Breast epithelium (tissue), 4 donors: ENCODE measurements around the gene EME2. TPM values are rescaled to one million over a fixed set of nuclear protein-coding genes. Genes with fewer than 3 reads are reported as not detected.

Experiments
- DNase-seq, 2 donors: peaks; one replicate each; pipeline ENCODE4 v3.0.0-alpha.2; 2019; ENCODE audit warnings: low spot score in 2 of 2
- H3K27ac ChIP-seq, 2 donors: fragments of 200-600 bp; sonication (generic) in 1 of 2; one replicate each; pipeline ENCODE4 v1.5.1; 2016 to 2019; ENCODE audit warnings: mild to moderate bottlenecking in 1 of 2
- H3K27me3 ChIP-seq, 2 donors: fragments of 200-600 bp; sonication (generic) in 1 of 2; one replicate each; pipeline versions ENCODE4 v1.5.1 to v1.6.0; 2017 to 2019; ENCODE audit warnings: control low read depth in 1 of 2, mild to moderate bottlenecking in 1 of 2
- H3K36me3 ChIP-seq: fragments of 200-600 bp; one replicate; pipeline ENCODE4 v1.5.1; 2019
- H3K4me1 ChIP-seq, 2 donors: fragments of 200-600 bp; sonication (generic); one replicate each; pipeline ENCODE4 v1.5.1; 2016 to 2019; ENCODE audit warnings: control low read depth in 1 of 2
- H3K4me3 ChIP-seq, 3 donors: fragments of 200-600 bp; sonication (generic); 1 replicate in 2 of 3; 2 replicates in 1 of 3; pipeline ENCODE4 v1.5.1; 2016 to 2019; ENCODE audit warnings: mild to moderate bottlenecking in 3 of 3, moderate library complexity in 2 of 3
- H3K9me3 ChIP-seq, 2 donors: fragments of 200-600 bp; sonication (generic) in 1 of 2; one replicate each; pipeline ENCODE4 v1.5.1; 2016 to 2019; ENCODE audit warnings: control low read depth in 1 of 2
- POLR2A ChIP-seq: fragments of 450-650 bp; IDR thresholded peaks from one replicate; pipeline ENCODE4 v1.6.1; 2016; ENCODE audit warnings: antibody characterized with exemption, mild to moderate bottlenecking, moderate library complexity
- POLR2AphosphoS5 ChIP-seq, 3 donors: sonication (generic); formaldehyde crosslinking; IDR thresholded peaks; one replicate each; pipeline ENCODE4 v1.6.1; 2017; ENCODE audit warnings: antibody characterized with exemption in 3 of 3
- intact Hi-C: fragments of 100-400 bp; cut with DNase I; formaldehyde crosslinking; loops from one replicate; pipeline ENCODE4 v1.15.1; 2023; ENCODE audit warnings: low total_unique reads
- total RNA-seq, 3 donors: library from RNA; depleted of rRNA; stranded (reverse); fragments of >200 nt; gene quantifications; one replicate each; pipeline ENCODE4 v1.1.0, GENCODE V29; 2016
- TF ChIP-seq, protein P1 (sequence below), 3 donors: fragments of 450-650 bp; IDR thresholded peaks; one replicate each; pipeline ENCODE4 v1.5.1; 2016 to 2017; ENCODE audit warnings: antibody characterized with exemption in 3 of 3, mild to moderate bottlenecking in 3 of 3, moderate library complexity in 3 of 3

The EME2 gene
- total RNA-seq, 3 donors from 2014 or later, result 4.6 to 17.4 (median 14.0) TPM

GRCh38 chr16:1745181-1745899 is 27.3 kb upstream of the EME2 start:
- intact Hi-C loops, result no loop called here
- H3K9me3 ChIP-seq, result no peaks in the 10 kb centered on the region
- H3K4me3 ChIP-seq, result no peak overlapping the region
- no peak overlapping the region for H3K27ac ChIP-seq
- no peaks in the 10 kb centered on the region for H3K4me1 ChIP-seq
- peak in 1 of 2 donors; percentile 49 for DNase-seq
- H3K27me3 ChIP-seq, result no peaks in the 10 kb centered on the region
- H3K36me3 ChIP-seq, result no peaks in the 10 kb centered on the region
- TF ChIP-seq POLR2A (no peak), POLR2AphosphoS5 (IDR thresholded peaks at IDR 0.05) (no peak)
- TF ChIP-seq, protein P1, sequence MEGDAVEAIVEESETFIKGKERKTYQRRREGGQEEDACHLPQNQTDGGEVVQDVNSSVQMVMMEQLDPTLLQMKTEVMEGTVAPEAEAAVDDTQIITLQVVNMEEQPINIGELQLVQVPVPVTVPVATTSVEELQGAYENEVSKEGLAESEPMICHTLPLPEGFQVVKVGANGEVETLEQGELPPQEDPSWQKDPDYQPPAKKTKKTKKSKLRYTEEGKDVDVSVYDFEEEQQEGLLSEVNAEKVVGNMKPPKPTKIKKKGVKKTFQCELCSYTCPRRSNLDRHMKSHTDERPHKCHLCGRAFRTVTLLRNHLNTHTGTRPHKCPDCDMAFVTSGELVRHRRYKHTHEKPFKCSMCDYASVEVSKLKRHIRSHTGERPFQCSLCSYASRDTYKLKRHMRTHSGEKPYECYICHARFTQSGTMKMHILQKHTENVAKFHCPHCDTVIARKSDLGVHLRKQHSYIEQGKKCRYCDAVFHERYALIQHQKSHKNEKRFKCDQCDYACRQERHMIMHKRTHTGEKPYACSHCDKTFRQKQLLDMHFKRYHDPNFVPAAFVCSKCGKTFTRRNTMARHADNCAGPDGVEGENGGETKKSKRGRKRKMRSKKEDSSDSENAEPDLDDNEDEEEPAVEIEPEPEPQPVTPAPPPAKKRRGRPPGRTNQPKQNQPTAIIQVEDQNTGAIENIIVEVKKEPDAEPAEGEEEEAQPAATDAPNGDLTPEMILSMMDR (IDR thresholded peaks at IDR 0.05), result no peak

DNA sequence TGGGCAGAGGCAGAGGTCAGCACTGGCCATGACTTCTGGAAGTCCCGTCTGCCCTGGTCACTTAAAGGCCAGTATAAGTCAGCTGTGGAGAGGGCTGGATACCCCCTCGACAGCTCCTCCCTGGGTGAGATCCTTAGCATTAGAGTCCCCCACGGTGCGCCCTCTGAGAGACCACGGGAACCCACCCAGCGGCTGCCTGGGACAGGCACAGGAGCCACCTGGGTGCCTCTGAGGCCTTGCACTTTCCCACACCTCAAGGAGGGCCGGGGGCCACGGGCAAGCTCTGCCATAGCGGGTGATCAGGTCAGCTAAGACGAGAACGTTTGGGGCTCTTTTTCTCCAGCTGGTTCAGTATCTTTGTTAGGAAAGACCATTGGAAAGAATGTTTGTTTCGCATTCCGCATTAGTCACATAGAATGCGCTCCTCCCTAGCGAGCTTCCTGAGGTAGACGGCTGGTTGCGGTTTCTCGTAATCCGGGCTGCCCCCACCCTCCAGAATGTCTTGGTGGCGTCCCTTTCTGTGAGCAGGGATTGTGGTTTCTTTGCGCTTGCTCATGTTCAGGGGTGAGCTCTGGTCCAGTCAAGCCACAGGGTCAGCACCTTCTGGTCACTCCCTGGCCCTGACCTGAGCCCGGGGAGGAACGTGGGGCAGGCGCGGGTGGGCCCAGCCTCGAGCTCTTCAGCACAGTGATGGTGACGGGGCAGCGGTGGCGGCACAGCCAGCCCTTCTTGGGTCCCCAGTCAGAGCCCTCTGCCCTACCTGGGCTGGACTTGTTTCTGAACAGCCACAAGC is 26.5 kb upstream of the EME2 start:
- intact Hi-C loops, result no loop called here
- H3K36me3 ChIP-seq, result no peaks in the 10 kb centered on the region

DNA sequence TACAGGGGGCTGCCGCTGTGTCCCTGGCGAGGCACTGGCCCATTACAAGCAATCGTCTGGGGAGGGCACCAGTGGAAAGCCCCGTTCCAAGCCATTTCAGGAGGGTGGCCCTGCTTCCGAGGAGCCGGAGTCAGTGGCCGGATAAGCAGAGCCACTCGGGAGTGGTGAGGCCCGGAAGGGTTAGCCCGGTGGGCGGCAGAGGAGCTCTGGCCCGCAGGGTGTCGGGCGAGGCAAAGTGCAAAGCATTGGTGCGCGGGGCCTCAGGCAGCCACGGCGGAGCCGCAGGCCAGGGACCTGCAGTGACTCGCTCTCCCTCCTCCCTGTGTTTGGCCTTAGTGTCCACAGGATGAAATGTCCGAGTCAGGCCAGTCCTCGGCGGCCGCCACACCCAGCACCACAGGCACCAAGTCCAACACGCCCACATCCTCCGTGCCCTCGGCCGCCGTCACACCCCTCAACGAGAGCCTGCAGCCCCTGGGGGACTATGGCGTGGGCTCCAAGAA is 25.9 kb upstream of the EME2 start:
- TF ChIP-seq POLR2A (no peak), POLR2AphosphoS5 (IDR thresholded peaks at IDR 0.05) (no peak)
- TF ChIP-seq, protein P1 (IDR thresholded peaks at IDR 0.05), result no peak
- Histone ChIP-seq H3K27ac (no peak overlapping the region), H3K4me1 (no peaks in the 10 kb centered on the region), H3K9me3 (no peaks in the 10 kb centered on the region), H3K36me3 (no peaks in the 10 kb centered on the region), H3K27me3 (no peaks in the 10 kb centered on the region), H3K4me3 (no peak overlapping the region)
- no peak for DNase-seq
- intact Hi-C loops, result no loop called here

More for the DNA sequence above, 26.5 kb upstream of the EME2 start:
- no peak for DNase-seq
- no peaks in the 10 kb centered on the region for H3K27me3 ChIP-seq
- H3K27ac ChIP-seq, result no peak overlapping the region
- no peaks in the 10 kb centered on the region for H3K9me3 ChIP-seq
- no peak overlapping the region for H3K4me3 ChIP-seq
- TF ChIP-seq POLR2A (no peak), POLR2AphosphoS5 (IDR thresholded peaks at IDR 0.05) (no peak)
- TF ChIP-seq, protein P1 (IDR thresholded peaks at IDR 0.05), result no peak
- no peaks in the 10 kb centered on the region for H3K4me1 ChIP-seq

GRCh38 chr16:1747934-1748333 is 24.7 kb upstream of the EME2 start:
- H3K36me3 ChIP-seq, result no peaks in the 10 kb centered on the region
- TF ChIP-seq POLR2A (no peak), POLR2AphosphoS5 (IDR thresholded peaks at IDR 0.05) (no peak)
- TF ChIP-seq, protein P1 (IDR thresholded peaks at IDR 0.05), result no peak

More at GRCh38 chr16:1747934-1748333, 24.7 kb upstream of the EME2 start:
- H3K4me3 ChIP-seq, result no peak overlapping the region
- intact Hi-C loops, result no loop called here
- H3K4me1 ChIP-seq, result no peaks in the 10 kb centered on the region
- H3K9me3 ChIP-seq, result no peaks in the 10 kb centered on the region
- no peak overlapping the region for H3K27ac ChIP-seq
- H3K27me3 ChIP-seq, result no peaks in the 10 kb centered on the region
- no peak for DNase-seq
